Endothelial cell of umbilical vein (primary cell): ENCODE measurements around the gene PON1. TPM values are rescaled to one million over a fixed set of nuclear protein-coding genes. Genes with fewer than 3 reads are reported as not detected.

Source experiments
- BruUV-seq: library from RNA; stranded (reverse); fragments of 400-500 nt; replicated peaks from 2 replicates; lab custom pipeline; 2021; lab: Mats Ljungman, UMichigan
- CTCF ChIA-PET: fragments of 300-600, 350-600 bp; sonication (Branson Sonifier 250); formaldehyde crosslinking; loops from one replicate; lab custom pipeline; 2021; ENCODE audit warnings: antibody characterized with exemption, inconsistent platforms; lab: Charles Lee
- POLR2A ChIA-PET: fragments of 300-600, 350-600 bp; sonication (Branson Sonifier 250); formaldehyde crosslinking; loops from one replicate; lab custom pipeline; 2021; ENCODE audit warnings: antibody characterized with exemption, inconsistent platforms; lab: Charles Lee
- DNase-seq: peaks from one replicate; pipeline ENCODE4 v3.0.0-alpha.2; 2011; ENCODE audit warnings: low read depth, low spot score
- FAIRE-seq: peaks from 2 replicates; lab custom pipeline; 2011; peaks lifted over from hg19 to GRCh38; lab: Jason Lieb, UNC
- H2AFZ ChIP-seq: 2 replicates; pipeline ENCODE4 v1.6.0; 2012; ENCODE audit warnings: low read depth, low read length, control low read depth, inconsistent platforms
- H3K27ac ChIP-seq: 2 replicates; pipeline ENCODE4 v1.5.1; 2011; ENCODE audit warnings: low read depth, mild to moderate bottlenecking, control low read depth, low read length, moderate library complexity; ENCODE audit not compliant: insufficient read depth
- H3K27me3 ChIP-seq, 2 experiments: 2 replicates each; pipeline versions ENCODE4 v1.6.0 to v1.6.1; 2011; ENCODE audit warnings: low read length in 2 of 2, mixed read lengths in 1 of 2; ENCODE audit not compliant: control insufficient read depth in 2 of 2, insufficient read depth in 2 of 2
- H3K36me3 ChIP-seq, 2 experiments: 2 replicates in 1 of 2; 3 replicates in 1 of 2; pipeline ENCODE4 v1.5.1; 2011; ENCODE audit warnings: low read length in 2 of 2, mild to moderate bottlenecking in 1 of 2, moderate library complexity in 1 of 2; ENCODE audit not compliant: control insufficient read depth in 2 of 2, insufficient read depth in 2 of 2; ENCODE audit errors: extremely low read depth in 1 of 2
- H3K4me1 ChIP-seq: 3 replicates; pipeline ENCODE4 v1.5.1; 2011; ENCODE audit warnings: mild to moderate bottlenecking, low read length; ENCODE audit not compliant: control insufficient read depth, insufficient read depth; ENCODE audit errors: extremely low read depth
- H3K4me2 ChIP-seq: 2 replicates; pipeline ENCODE4 v1.6.1; 2011; ENCODE audit warnings: low read length, control low read depth, mixed read lengths; ENCODE audit not compliant: insufficient read depth
- H3K4me3 ChIP-seq, 3 experiments: fragments of 200-600 bp in 1 of 3; sonication (generic), shearing (Covaris generic) in 1 of 3; replicated peaks in 1 of 3; 2 replicates each; pipeline ENCODE4 v1.5.1; 2011 to 2016; ENCODE audit warnings: control low read depth in 3 of 3, low read length in 3 of 3, mild to moderate bottlenecking in 2 of 3, inconsistent platforms in 1 of 3, low read depth in 1 of 3, moderate library complexity in 1 of 3; ENCODE audit not compliant: insufficient read depth in 1 of 3
- H3K79me2 ChIP-seq: 2 replicates; pipeline ENCODE4 v1.6.0; 2012; ENCODE audit warnings: low read length, inconsistent platforms; ENCODE audit not compliant: control insufficient read depth, insufficient read depth
- H3K9ac ChIP-seq: replicated peaks from 2 replicates; pipeline ENCODE3; 2011; ENCODE audit warnings: low read length, control low read depth; ENCODE audit not compliant: insufficient read depth; ENCODE audit errors: extremely low read depth
- H3K9me1 ChIP-seq: replicated peaks from 3 replicates; pipeline ENCODE4 v1.6.0; 2011; ENCODE audit warnings: mild to moderate bottlenecking, low read length; ENCODE audit not compliant: control insufficient read depth, insufficient read depth; ENCODE audit errors: extremely low read depth
- H3K9me3 ChIP-seq: replicated peaks from 2 replicates; pipeline ENCODE4 v1.5.1; 2012; ENCODE audit warnings: low read length, inconsistent platforms; ENCODE audit not compliant: control insufficient read depth, insufficient read depth
- H4K20me1 ChIP-seq: replicated peaks from 2 replicates; pipeline ENCODE3; 2011; ENCODE audit warnings: mild to moderate bottlenecking, low read length; ENCODE audit not compliant: control insufficient read depth, insufficient read depth; ENCODE audit errors: extremely low read depth
- FOS ChIP-seq: IDR thresholded peaks from 2 replicates; pipeline ENCODE4 v1.6.1; 2011; ENCODE audit warnings: mild to moderate bottlenecking, low read length, moderate library complexity, borderline replicate concordance; ENCODE audit not compliant: insufficient read depth
- GATA2 ChIP-seq: IDR thresholded peaks from 2 replicates; pipeline ENCODE4 v1.7.0; 2011; ENCODE audit warnings: low read depth, mild to moderate bottlenecking, moderate library complexity, mixed read lengths, low read length; ENCODE audit not compliant: insufficient read length, insufficient read depth
- JUN ChIP-seq: IDR thresholded peaks from 2 replicates; pipeline ENCODE4 v1.6.1; 2011; ENCODE audit warnings: borderline replicate concordance, low read depth; ENCODE audit not compliant: insufficient read length, insufficient read depth
- POLR2A ChIP-seq: IDR thresholded peaks from 2 replicates; pipeline ENCODE4 v1.6.1; 2012; ENCODE audit warnings: low read depth, mild to moderate bottlenecking, control low read depth, low read length
- POLR2AphosphoS5 ChIP-seq: IDR thresholded peaks from 2 replicates; pipeline ENCODE4 v1.6.1; 2012; ENCODE audit warnings: low read depth, mild to moderate bottlenecking, control low read depth, low read length, moderate library complexity; ENCODE audit not compliant: insufficient read depth
- dilution Hi-C: fragments of 300-500 bp; cut with MboI; formaldehyde crosslinking; loops from one replicate; pipeline ENCODE4 v1.15.0; 2019; ENCODE audit warnings: low sequenced_read_pairs; ENCODE audit not compliant: extremely low pct_ligation_motif_present
- intact Hi-C: fragments of 100-400 bp; cut with micrococcal nuclease; formaldehyde crosslinking; loops from one replicate; pipeline ENCODE4 v1.10.0; 2022
- polyA plus RNA-seq, 4 experiments: library from polyadenylated mRNA; depleted of rRNA in 3 of 4; stranded (reverse) in 3 of 4; unstranded in 1 of 4; fragments of >200 nt; gene quantifications; 2 replicates each; pipeline versions ENCODE4 v1.2.1 to v1.2.3, GENCODE V29; 2011 to 2012; ENCODE audit warnings: missing spikeins in 1 of 4
- total RNA-seq: library from RNA; stranded (reverse); gene quantifications from 2 replicates; pipeline ENCODE4 v1.2.3, GENCODE V29; 2021
- TF ChIP-seq, protein P1 (sequence below), 2 donors: IDR thresholded peaks; 1 replicate in 1 of 2; 2 replicates in 1 of 2; pipeline ENCODE4 v1.5.1; 2011; ENCODE audit warnings: low read length in 2 of 2, mild to moderate bottlenecking in 2 of 2, moderate library complexity in 2 of 2, control low read depth in 1 of 2, inconsistent platforms in 1 of 2, low read depth in 1 of 2; ENCODE audit not compliant: insufficient read depth in 1 of 2; ENCODE audit errors: extremely low read depth in 1 of 2

The PON1 gene
- total and polyA plus RNA-seq, 2 donors (not counting 3 experiments of a cell fraction or from before 2014, with no cell fraction given): not detected

DNA sequence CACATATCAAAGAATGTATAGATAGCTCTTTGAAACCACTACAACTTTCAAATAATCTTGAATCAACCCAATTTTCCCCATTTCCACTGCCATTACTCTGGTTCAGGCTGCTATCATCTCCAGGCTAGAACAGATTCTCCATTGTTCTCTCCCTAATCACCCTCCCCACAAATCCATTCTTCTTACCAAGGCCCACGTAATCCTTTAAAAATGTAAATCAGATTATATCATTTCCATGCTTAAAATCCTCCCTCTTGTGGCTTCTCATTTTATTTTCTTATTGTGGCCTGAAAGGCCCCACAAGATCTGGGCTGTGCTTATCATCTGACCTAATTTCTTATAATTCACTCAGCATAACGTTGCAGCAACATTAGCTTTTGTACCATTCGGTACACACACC lies 3.0 kb upstream of the PON1 start:
- CTCF ChIA-PET: no interaction called here
- no peaks in the 10 kb centered on the region for H3K9me1 ChIP-seq
- no peaks in the 10 kb centered on the region for H3K4me1 ChIP-seq
- dilution Hi-C loops (no loop called here), intact Hi-C loops (no loop called here)
- DNase-seq: no peak
- FAIRE-seq: no peak
- H3K4me3 ChIP-seq: no peak overlapping the region
- no peaks in the 10 kb centered on the region for H4K20me1 ChIP-seq
- no peaks in the 10 kb centered on the region for H3K79me2 ChIP-seq
- peaks cover 9 to 10% of the 10 kb centered on the region in 2 experiments for H3K27me3 ChIP-seq
- H2AFZ ChIP-seq: no peak overlapping the region
- BruUV-seq: no TSS peak
- no peak overlapping the region for H3K27ac ChIP-seq
- no peak overlapping the region for H3K4me2 ChIP-seq
- no peak for TF ChIP-seq GATA2
- POLR2A ChIA-PET: interaction anchor here (0.6 kb wide), 1 partner anchor 157 kb away, joined by 3 read pairs; no protein-coding TSS in a partner anchor
- H3K9ac ChIP-seq: no peak overlapping the region
- H3K9me3 ChIP-seq: no peaks in the 10 kb centered on the region
- H3K36me3 ChIP-seq: no peaks in the 10 kb centered on the region

DNA sequence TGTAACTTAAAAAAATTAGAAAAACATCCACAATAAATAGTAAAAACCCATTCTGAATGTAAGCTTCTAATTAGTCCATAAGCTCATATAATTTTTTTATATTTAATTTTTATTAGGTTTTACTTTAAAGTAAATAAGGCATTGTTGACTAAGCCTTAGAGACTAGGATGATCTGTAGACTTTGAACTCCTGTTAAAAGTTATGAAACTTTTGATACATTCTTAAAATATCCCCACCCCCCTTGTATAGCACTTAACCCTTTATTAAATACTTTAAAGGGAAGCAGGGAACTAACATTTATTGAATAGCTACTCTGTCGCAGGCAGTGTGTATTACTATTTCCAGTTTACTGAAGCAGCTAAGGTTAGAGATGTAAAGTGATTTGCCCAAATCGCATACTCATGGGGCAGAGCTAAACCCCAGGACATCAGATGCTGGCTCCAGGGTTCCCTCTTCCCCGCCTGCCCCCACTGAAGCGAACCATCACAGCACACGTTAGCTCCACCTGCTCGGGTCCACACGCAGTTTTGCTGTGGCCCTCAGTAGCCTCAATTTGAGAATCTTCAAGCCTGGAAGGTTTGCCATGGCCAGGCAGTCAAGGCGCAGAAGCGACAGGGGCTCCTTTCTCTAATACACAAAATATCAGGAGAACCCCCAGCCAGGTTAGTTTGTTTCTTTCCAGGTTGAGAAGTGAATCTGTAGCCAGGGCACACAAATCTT lies 762 bp downstream of the PON1 start:
- dilution Hi-C loops (no loop called here), intact Hi-C loops (loop anchor here (1.0 kb wide), 1 partner anchor 7 kb away; no protein-coding TSS in a partner anchor)
- no peak for DNase-seq
- no peak overlapping the region for H2AFZ ChIP-seq
- no peaks in the 10 kb centered on the region for H3K4me1 ChIP-seq
- no peak overlapping the region for H3K4me3 ChIP-seq
- H3K36me3 ChIP-seq: no peaks in the 10 kb centered on the region
- ChIA-PET CTCF (interaction anchor here (1.2 to 1.3 kb wide), 2 partner anchors 15 to 36 kb away, joined by 3 read pairs; no protein-coding TSS in a partner anchor), POLR2A (no interaction called here)
- no peaks in the 10 kb centered on the region for H4K20me1 ChIP-seq
- no peak for FAIRE-seq
- no peak for TF ChIP-seq POLR2A
- TF ChIP-seq, protein P1, sequence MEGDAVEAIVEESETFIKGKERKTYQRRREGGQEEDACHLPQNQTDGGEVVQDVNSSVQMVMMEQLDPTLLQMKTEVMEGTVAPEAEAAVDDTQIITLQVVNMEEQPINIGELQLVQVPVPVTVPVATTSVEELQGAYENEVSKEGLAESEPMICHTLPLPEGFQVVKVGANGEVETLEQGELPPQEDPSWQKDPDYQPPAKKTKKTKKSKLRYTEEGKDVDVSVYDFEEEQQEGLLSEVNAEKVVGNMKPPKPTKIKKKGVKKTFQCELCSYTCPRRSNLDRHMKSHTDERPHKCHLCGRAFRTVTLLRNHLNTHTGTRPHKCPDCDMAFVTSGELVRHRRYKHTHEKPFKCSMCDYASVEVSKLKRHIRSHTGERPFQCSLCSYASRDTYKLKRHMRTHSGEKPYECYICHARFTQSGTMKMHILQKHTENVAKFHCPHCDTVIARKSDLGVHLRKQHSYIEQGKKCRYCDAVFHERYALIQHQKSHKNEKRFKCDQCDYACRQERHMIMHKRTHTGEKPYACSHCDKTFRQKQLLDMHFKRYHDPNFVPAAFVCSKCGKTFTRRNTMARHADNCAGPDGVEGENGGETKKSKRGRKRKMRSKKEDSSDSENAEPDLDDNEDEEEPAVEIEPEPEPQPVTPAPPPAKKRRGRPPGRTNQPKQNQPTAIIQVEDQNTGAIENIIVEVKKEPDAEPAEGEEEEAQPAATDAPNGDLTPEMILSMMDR (IDR thresholded peaks at IDR 0.05; ENCODE audit: extremely low read depth in 1 of 2, insufficient read depth in 1 of 2, low read depth in 1 of 2, low read length in 2 of 2): no peak
- TF ChIP-seq POLR2AphosphoS5: no peak
- no peak for TF ChIP-seq JUN
- no peak for TF ChIP-seq GATA2
- TF ChIP-seq FOS: no peak
- no peaks in the 10 kb centered on the region for H3K9me1 ChIP-seq
- H3K27ac ChIP-seq: no peak overlapping the region
- no TSS peak for BruUV-seq
- no peak overlapping the region for H3K4me2 ChIP-seq
- H3K9ac ChIP-seq: no peak overlapping the region
- H3K79me2 ChIP-seq: no peaks in the 10 kb centered on the region
- H3K27me3 ChIP-seq: peaks cover 9 to 10% of the 10 kb centered on the region in 2 experiments
- H3K9me3 ChIP-seq: no peaks in the 10 kb centered on the region
